ENCODE measurements around the gene ZNF580.

The ZNF580 gene

DNA sequence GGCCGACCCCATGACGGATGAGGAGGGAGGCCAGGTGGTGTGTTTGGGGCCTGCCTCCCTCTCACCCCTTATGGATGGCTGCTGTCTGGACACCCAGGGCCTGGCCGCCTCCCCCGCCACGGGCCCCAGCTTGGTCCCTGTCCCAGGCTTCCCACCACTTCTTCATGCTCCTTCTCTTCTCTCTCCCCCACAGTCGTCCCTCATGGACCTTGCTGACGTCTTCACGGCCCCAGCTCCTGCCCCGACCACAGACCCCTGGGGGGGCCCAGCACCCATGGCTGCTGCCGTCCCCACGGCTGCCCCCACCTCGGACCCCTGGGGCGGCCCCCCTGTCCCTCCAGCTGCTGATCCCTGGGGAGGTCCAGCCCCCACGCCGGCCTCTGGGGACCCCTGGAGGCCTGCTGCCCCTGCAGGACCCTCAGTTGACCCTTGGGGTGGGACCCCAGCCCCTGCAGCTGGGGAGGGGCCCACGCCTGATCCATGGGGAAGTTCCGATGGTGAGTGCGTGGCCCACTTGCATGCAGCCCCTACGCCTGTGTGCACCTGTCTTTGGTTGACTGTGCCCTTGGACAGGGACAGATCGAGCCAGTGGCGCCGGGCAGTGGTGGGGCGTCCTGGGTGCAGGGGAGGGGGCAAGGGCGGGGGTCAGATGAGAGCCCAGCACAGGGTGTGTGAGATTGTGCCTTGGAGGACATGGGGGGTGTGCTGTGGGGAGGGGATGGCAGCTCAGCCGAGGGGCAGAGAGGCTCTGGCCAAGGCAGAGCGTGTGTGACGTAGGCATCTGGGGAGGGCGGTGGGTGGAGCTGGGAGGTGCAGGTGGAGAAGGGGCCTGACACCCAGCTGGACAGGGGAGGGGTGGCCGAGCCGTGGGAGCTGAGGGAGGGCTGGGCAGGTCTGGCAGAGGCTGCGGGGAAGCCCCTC, 51.0 kb downstream of the ZNF580 start:
- no peak overlapping the region for H3K4me3 ChIP-seq
- H3K36me3 ChIP-seq (replicated peaks) = peaks cover 34% of the 10 kb centered on the region
- no peaks in the 10 kb centered on the region for H3K4me1 ChIP-seq
- no peaks in the 10 kb centered on the region for H3K27me3 ChIP-seq (ENCODE audit: low read depth)
- no peak for DNase-seq (ENCODE audit: low spot score in 2 of 2)
- in situ Hi-C loops (cut with MboI; ENCODE audit: low sequenced_read_pairs) = no loop called here
- H3K9me3 ChIP-seq = no peaks in the 10 kb centered on the region

DNA sequence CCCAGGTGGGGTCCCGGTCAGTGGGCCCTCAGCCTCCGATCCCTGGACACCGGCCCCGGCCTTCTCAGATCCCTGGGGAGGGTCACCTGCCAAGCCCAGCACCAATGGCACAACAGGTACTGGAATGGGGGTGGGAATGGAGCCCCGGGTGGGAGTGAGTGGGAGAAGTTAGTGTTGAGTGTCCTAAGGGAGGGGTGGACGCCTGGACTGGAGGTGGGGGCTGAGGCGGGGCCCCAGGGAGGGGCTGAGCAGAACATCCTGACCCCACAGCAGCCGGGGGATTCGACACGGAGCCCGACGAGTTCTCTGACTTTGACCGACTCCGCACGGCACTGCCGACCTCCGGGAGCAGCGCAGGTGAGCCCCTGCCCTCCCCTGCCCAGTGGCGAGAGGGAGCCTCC, 51.9 kb downstream of the ZNF580 start:
- in situ Hi-C loops (cut with MboI; ENCODE audit: low sequenced_read_pairs) = no loop called here
- no peak overlapping the region for H3K4me3 ChIP-seq
- H3K4me1 ChIP-seq = no peaks in the 10 kb centered on the region
- H3K9me3 ChIP-seq = no peaks in the 10 kb centered on the region
- no peaks in the 10 kb centered on the region for H3K27me3 ChIP-seq (ENCODE audit: low read depth)
- peaks cover 34% of the 10 kb centered on the region for H3K36me3 ChIP-seq (replicated peaks)
- no peak for DNase-seq (ENCODE audit: low spot score in 2 of 2)
